ENCODE results near the gene COQ8A. TPM values are rescaled to one million over a fixed set of nuclear protein-coding genes. Genes with fewer than 3 reads are reported as not detected.

Gene COQ8A
- total and polyA plus RNA-seq, 12 donors = 30.1 to 990 (median 405) TPM

- peak in 1 of 7 donors; percentile 17 for DNase-seq
- WGBS, 4 donors = 86 to 95% (median 93%) methylated on average over 13 to 23 of the region's 23 CpGs
- Histone ChIP-seq H3K36me3 (replicated peaks in 1 of 2) (peaks cover 0 to 60% of the 10 kb centered on the region in 2 donors), H3K4me3 (no peak overlapping the region), H3K4me1 (replicated peaks in 1 of 2) (peaks cover 4 to 24% of the 10 kb centered on the region in 2 donors), H3K27me3 (no peaks in the 10 kb centered on the region), H3K9me3 (replicated peaks in 1 of 3) (no peaks in the 10 kb centered on the region), H3K27ac (peak overlapping the region in 1 of 5 donors; percentile 34)
- no peak for TF ChIP-seq CTCF (IDR thresholded peaks at IDR 0.05)
- no peak for TF ChIP-seq POLR2A (IDR thresholded peaks at IDR 0.05)
- intact Hi-C loops (cut with DNase I) = no loop called here
Observed at GRCh38 chr1:226965581-226966440, 25.7 kb downstream of the COQ8A start.

- Histone ChIP-seq H3K27ac (peak overlapping the region in 2 of 5 donors; percentile 34 to 62), H3K36me3 (replicated peaks in 1 of 2) (peaks cover 0 to 61% of the 10 kb centered on the region in 2 donors), H3K4me3 (no peak overlapping the region), H3K27me3 (no peaks in the 10 kb centered on the region), H3K9me3 (replicated peaks in 1 of 3) (no peaks in the 10 kb centered on the region), H3K4me1 (replicated peaks in 1 of 2) (peaks cover 4 to 21% of the 10 kb centered on the region in 2 donors)
- TF ChIP-seq POLR2A (IDR thresholded peaks at IDR 0.05) = no peak
- no peak for TF ChIP-seq CTCF (IDR thresholded peaks at IDR 0.05)
- 91 to 98% (median 95%) methylated on average over 4 of the region's 4 CpGs for WGBS, 4 donors
- intact Hi-C loops (cut with DNase I) = no loop called here
- no peak for DNase-seq
Observed at GRCh38 chr1:226966683-226967082, 26.6 kb downstream of the COQ8A start.

- H3K36me3 ChIP-seq (replicated peaks in 1 of 2) = peaks cover 0 to 58% of the 10 kb centered on the region in 2 donors
- no peaks in the 10 kb centered on the region for H3K27me3 ChIP-seq
- H3K9me3 ChIP-seq (replicated peaks in 1 of 3) = no peaks in the 10 kb centered on the region
- intact Hi-C loops (cut with DNase I) = no loop called here
- peaks cover 3 to 25% of the 10 kb centered on the region in 2 donors for H3K4me1 ChIP-seq (replicated peaks in 1 of 2)
- DNase-seq = peak; percentile 73 to 94 (median 90)
- 33 to 48% (median 47%) methylated on average over 3 of the region's 3 CpGs for WGBS, 4 donors
- TF ChIP-seq POLR2A (IDR thresholded peaks at IDR 0.05) (no peak), CTCF (IDR thresholded peaks at IDR 0.05) (peak in 3 of 6 experiments; percentile 16 to 21 (median 17))
- H3K4me3 ChIP-seq = no peak overlapping the region
- H3K27ac ChIP-seq = peak overlapping the region in 4 of 5 donors; percentile 13 to 79 (median 48)
Observed at GRCh38 chr1:226967665-226968064, 27.6 kb downstream of the COQ8A start.

- Histone ChIP-seq H3K4me3 (no peak overlapping the region), H3K4me1 (replicated peaks in 1 of 2) (peaks cover 34 to 49% of the 10 kb centered on the region in 2 donors), H3K27ac (no peak overlapping the region), H3K27me3 (no peaks in the 10 kb centered on the region), H3K36me3 (replicated peaks in 1 of 2) (peaks cover 0 to 28% of the 10 kb centered on the region in 2 donors), H3K9me3 (replicated peaks in 1 of 3) (no peaks in the 10 kb centered on the region)
- DNase-seq = no peak
- no peak for TF ChIP-seq POLR2A (IDR thresholded peaks at IDR 0.05)
- no peak for TF ChIP-seq CTCF (IDR thresholded peaks at IDR 0.05)
- intact Hi-C loops (cut with DNase I) = no loop called here
- WGBS, 4 donors = 90 to 100% (median 97%) methylated on average over 1 of the region's 1 CpG
Observed at GRCh38 chr1:226971765-226972164, 31.7 kb downstream of the COQ8A start.

All from adrenal gland (tissue), 12 donors.